SK-N-SH (cell line): ENCODE measurements around the gene NRIP1.

Source experiments
- POLR2AphosphoS5 ChIP-seq: IDR thresholded peaks from 2 replicates; pipeline ENCODE4 v1.6.1; 2012; ENCODE audit warnings: low read depth, low read length
- TEAD4 ChIP-seq: IDR thresholded peaks from 2 replicates; pipeline ENCODE4 v1.4.0; 2012; ENCODE audit warnings: mild to moderate bottlenecking, borderline replicate concordance; ENCODE audit not compliant: insufficient read depth

DNA sequence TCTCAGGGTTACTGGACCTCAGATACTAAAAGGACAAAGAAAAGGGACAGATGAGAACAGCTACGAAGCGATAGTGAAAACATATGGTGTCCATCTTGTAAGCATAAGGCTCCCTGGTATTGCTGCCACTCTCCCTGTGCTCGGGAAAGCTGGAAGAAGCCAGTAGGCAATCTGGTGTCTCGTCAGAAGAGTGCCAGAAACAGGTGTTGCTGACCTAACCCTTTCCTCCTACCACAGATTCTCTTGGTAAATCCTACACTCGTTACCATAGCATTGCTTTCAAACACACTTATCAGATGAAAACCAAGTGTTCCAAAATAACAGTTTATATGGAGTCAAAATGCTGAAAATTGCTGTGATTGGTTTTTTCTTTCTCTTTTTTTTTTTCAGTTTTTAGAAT, 146.3 kb downstream of the NRIP1 start:
- TF ChIP-seq POLR2AphosphoS5 (no peak), TEAD4 (no peak)
